Activated T-cell treated with anti-CD3 and anti-CD28 coated beads for 1 hour (primary cell): Measurements from ENCODE around the gene SSBP4.

ENCODE experiments used
- DNase-seq: peaks from one replicate; pipeline ENCODE4 v3.0.0-alpha.2; 2020; ENCODE audit warnings: low read depth

The SSBP4 gene

GRCh38 chr19:18421371-18421959, 2.3 kb downstream of the SSBP4 start:
- DNase-seq: no peak

- no peak for DNase-seq
Measured at GRCh38 chr19:18422530-18423191, 3.5 kb downstream of the SSBP4 start.

GRCh38 chr19:18423258-18424020, 4.2 kb downstream of the SSBP4 start:
- no peak for DNase-seq

GRCh38 chr19:18424122-18424889, 5.1 kb downstream of the SSBP4 start:
- DNase-seq: no peak

- no peak for DNase-seq
Measured at GRCh38 chr19:18424890-18425514, 5.8 kb downstream of the SSBP4 start.

GRCh38 chr19:18425515-18426415, 6.6 kb downstream of the SSBP4 start:
- DNase-seq: no peak

GRCh38 chr19:18426416-18426767, 7.2 kb downstream of the SSBP4 start:
- DNase-seq: no peak

- DNase-seq: no peak
Measured at GRCh38 chr19:18427080-18427742, 8.0 kb downstream of the SSBP4 start.

- no peak for DNase-seq
Measured at GRCh38 chr19:18427743-18428113, 8.5 kb downstream of the SSBP4 start.

GRCh38 chr19:18428173-18428786, 9.1 kb downstream of the SSBP4 start:
- no peak for DNase-seq

- DNase-seq: peak; percentile 74
Measured at GRCh38 chr19:18428787-18429674, 9.8 kb downstream of the SSBP4 start.

GRCh38 chr19:18429717-18430416, 10.7 kb downstream of the SSBP4 start:
- no peak for DNase-seq

- DNase-seq: no peak
Measured at GRCh38 chr19:18430417-18431144, 11.4 kb downstream of the SSBP4 start.

- no peak for DNase-seq
Measured at GRCh38 chr19:18431351-18432197, 12.4 kb downstream of the SSBP4 start.

GRCh38 chr19:18432275-18433014, 13.2 kb downstream of the SSBP4 start:
- DNase-seq: no peak
